ENCODE data around the gene PPP1R26.

PPP1R26 gene

GRCh38 chr9:135468854-135469521 is 10.6 kb upstream of the PPP1R26 start:
- no peak for DNase-seq

GRCh38 chr9:135471791-135472640 is 7.6 kb upstream of the PPP1R26 start:
- no peak for DNase-seq

GRCh38 chr9:135473972-135474543 is 5.5 kb upstream of the PPP1R26 start:
- DNase-seq, result no peak

GRCh38 chr9:135474915-135475314 is 4.7 kb upstream of the PPP1R26 start:
- DNase-seq, result no peak

- no peak for DNase-seq
Observed at GRCh38 chr9:135476561-135477355, 2.8 kb upstream of the PPP1R26 start.

- no peak for DNase-seq
Observed at GRCh38 chr9:135478191-135478590, 1.4 kb upstream of the PPP1R26 start.

GRCh38 chr9:135478829-135479468 is 633 bp upstream of the PPP1R26 start:
- DNase-seq, result no peak

GRCh38 chr9:135480071-135480939 is 723 bp downstream of the PPP1R26 start:
- DNase-seq, result no peak

GRCh38 chr9:135480940-135481310 is 1.3 kb downstream of the PPP1R26 start:
- no peak for DNase-seq

- no peak for DNase-seq
Observed at GRCh38 chr9:135482015-135482754, 2.6 kb downstream of the PPP1R26 start.

GRCh38 chr9:135484460-135485277 is 5.1 kb downstream of the PPP1R26 start:
- no peak for DNase-seq

GRCh38 chr9:135485385-135485784 is 5.8 kb downstream of the PPP1R26 start:
- no peak for DNase-seq

GRCh38 chr9:135485832-135486231 is 6.2 kb downstream of the PPP1R26 start:
- DNase-seq, result no peak

GRCh38 chr9:135486267-135487065 is 6.9 kb downstream of the PPP1R26 start:
- no peak for DNase-seq

GRCh38 chr9:135487281-135488012 is 7.9 kb downstream of the PPP1R26 start:
- no peak for DNase-seq

- DNase-seq, result no peak
Observed at GRCh38 chr9:135488013-135488330, 8.4 kb downstream of the PPP1R26 start.

- no peak for DNase-seq
Observed at GRCh38 chr9:135488527-135488926, 8.9 kb downstream of the PPP1R26 start.

GRCh38 chr9:135489188-135489906 is 9.8 kb downstream of the PPP1R26 start:
- no peak for DNase-seq

Measured in amniotic stem cell (primary cell).